Activated CD4-positive, alpha-beta memory T cell treated with anti-CD3 and anti-CD28 coated beads, Interleukin-2, amount 10 ng/mL, durations not matched to agents 7 days and 5 days (primary cell): ENCODE results near the gene NOL8. TPM values are rescaled to one million over a fixed set of nuclear protein-coding genes. Genes with fewer than 3 reads are reported as not detected.

Experiments
- CTCF ChIA-PET: fragments of 350-600 bp; sonication (Branson Sonifier 250); formaldehyde crosslinking; loops from one replicate; lab custom pipeline; 2021; ENCODE audit warnings: antibody characterized with exemption, inconsistent platforms; lab: Charles Lee
- POLR2A ChIA-PET: fragments of 350-600 bp; sonication (Branson Sonifier 250); formaldehyde crosslinking; loops from one replicate; lab custom pipeline; 2021; ENCODE audit warnings: antibody characterized with exemption; lab: Charles Lee
- DNase-seq: peaks from one replicate; pipeline ENCODE4 v3.0.0-alpha.2; 2020
- H3K27ac Mint-ChIP-seq: one replicate; pipeline ENCODE4 v1.8.0; 2021; ENCODE audit warnings: mild to moderate bottlenecking, mixed read lengths
- H3K27me3 Mint-ChIP-seq: one replicate; pipeline ENCODE4 v1.8.0; 2021; ENCODE audit warnings: mixed read lengths
- H3K36me3 Mint-ChIP-seq: one replicate; pipeline ENCODE4 v1.8.0; 2021; ENCODE audit warnings: low read depth, mixed read lengths
- H3K4me1 Mint-ChIP-seq: one replicate; pipeline ENCODE4 v1.8.0; 2021; ENCODE audit warnings: mixed read lengths
- H3K4me3 Mint-ChIP-seq: one replicate; pipeline ENCODE4 v1.8.0; 2021; ENCODE audit warnings: mild to moderate bottlenecking, mixed read lengths
- H3K9me3 Mint-ChIP-seq: one replicate; pipeline ENCODE4 v1.8.0; 2021; ENCODE audit warnings: mixed read lengths
- total RNA-seq, 2 experiments: library from RNA; stranded (reverse); gene quantifications; one replicate each; pipeline ENCODE4 v1.2.3, GENCODE V29; 2021

Gene NOL8
- total RNA-seq, 2 experiments from 2014 or later = 48.0 to 48.9 TPM

GRCh38 chr9:92254381-92255337 is 70.5 kb downstream of the NOL8 start:
- Mint-ChIP-seq H3K9me3 (no peaks in the 10 kb centered on the region), H3K4me1 (no peaks in the 10 kb centered on the region), H3K27me3 (no peaks in the 10 kb centered on the region), H3K27ac (no peak overlapping the region), H3K4me3 (no peak overlapping the region), H3K36me3 (peaks cover 76% of the 10 kb centered on the region)
- DNase-seq = no peak
- ChIA-PET POLR2A (no interaction called here), CTCF (interaction anchor here (1.0 to 1.6 kb wide), 2 partner anchors 114 to 117 kb away, joined by 3 to 7 read pairs; no protein-coding TSS in a partner anchor)

GRCh38 chr9:92253656-92254055 is 71.5 kb downstream of the NOL8 start:
- H3K4me3 Mint-ChIP-seq = no peak overlapping the region
- H3K27me3 Mint-ChIP-seq = no peaks in the 10 kb centered on the region
- H3K27ac Mint-ChIP-seq = no peak overlapping the region

GRCh38 chr9:92247981-92248380 is 77.2 kb downstream of the NOL8 start:
- Mint-ChIP-seq H3K36me3 (peaks cover 74% of the 10 kb centered on the region), H3K4me3 (no peak overlapping the region), H3K9me3 (no peaks in the 10 kb centered on the region), H3K4me1 (no peaks in the 10 kb centered on the region), H3K27ac (no peak overlapping the region), H3K27me3 (no peaks in the 10 kb centered on the region)
- ChIA-PET POLR2A (no interaction called here), CTCF (no interaction called here)
- DNase-seq = no peak

More at GRCh38 chr9:92253656-92254055, 71.5 kb downstream of the NOL8 start:
- H3K4me1 Mint-ChIP-seq = no peaks in the 10 kb centered on the region
- DNase-seq = no peak
- H3K9me3 Mint-ChIP-seq = no peaks in the 10 kb centered on the region
- ChIA-PET CTCF (interaction anchor here (1.0 to 1.6 kb wide), 2 partner anchors 113 to 116 kb away, joined by 3 to 7 read pairs; no protein-coding TSS in a partner anchor), POLR2A (no interaction called here)
- H3K36me3 Mint-ChIP-seq = peaks cover 76% of the 10 kb centered on the region

Other genes starting within 250 kb of the NOL8 start
- 10 to 100 TPM; 55.1 to 60.9 TPM for gene SPTLC1, start 209.9 kb downstream of the NOL8 start, total RNA-seq
- gene IARS1, start 31.7 kb downstream of the NOL8 start, total RNA-seq = 100 to 1,000 TPM; 145 to 152 TPM
- 10 to 100 TPM; 18.8 to 22.0 TPM for gene CENPP, start 603 bp upstream of the NOL8 start, total RNA-seq
- gene OGN, start 79.2 kb upstream of the NOL8 start, total RNA-seq = not detected
- not detected for gene OMD, start 99.1 kb upstream of the NOL8 start, total RNA-seq
- not detected for gene ASPN, start 157.2 kb upstream of the NOL8 start, total RNA-seq
- not detected for gene ECM2, start 210.6 kb upstream of the NOL8 start, total RNA-seq